NCI-H748 (cell line): ENCODE results near the gene ABLIM1.

Experiments used
- DNase-seq: peaks from one replicate; lab custom pipeline; 2025; ENCODE audit not compliant: unreplicated experiment; lab: John Stamatoyannopoulos, UW

ABLIM1 gene

GRCh38 chr10:114680543-114681117 lies 22.6 kb upstream of the ABLIM1 start:
- peak; percentile 7 for DNase-seq

DNA sequence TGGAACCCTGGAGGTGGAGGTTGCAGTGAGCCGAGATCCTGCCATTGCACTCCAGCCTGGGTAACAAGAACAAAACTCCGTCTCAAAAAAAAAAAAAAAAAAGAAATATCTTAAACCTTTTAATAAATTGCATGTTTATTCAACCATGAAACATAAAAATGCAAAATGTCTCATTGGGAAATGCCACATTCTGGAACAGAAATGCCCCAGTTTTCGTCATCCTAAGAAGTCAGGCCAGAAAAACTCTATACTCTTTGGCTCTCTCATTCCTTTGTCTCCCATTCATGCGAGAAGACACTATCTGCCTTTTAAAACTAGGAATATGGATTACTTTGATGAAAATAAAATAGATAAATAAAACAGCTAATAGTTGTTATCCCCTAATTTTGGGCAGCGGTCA lies 21.5 kb upstream of the ABLIM1 start:
- DNase-seq: no peak

DNA sequence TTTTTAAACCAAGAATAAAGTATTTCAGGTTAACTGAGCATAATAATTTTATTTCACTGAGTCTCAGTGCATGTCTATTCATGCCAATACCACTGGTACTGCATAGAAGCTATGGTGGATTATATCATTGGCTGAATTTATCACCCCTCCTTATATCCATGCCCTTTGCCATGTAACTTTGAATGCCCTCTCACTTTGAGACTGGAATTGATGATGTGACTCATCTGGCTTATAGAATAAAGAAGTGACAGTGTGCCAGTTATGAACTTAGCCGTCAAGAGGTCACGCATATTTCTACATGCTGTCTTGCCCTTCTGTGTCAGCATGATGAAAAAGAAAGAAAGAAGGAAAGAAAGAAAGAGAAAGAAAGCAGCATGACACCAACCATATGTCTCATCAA lies 20.7 kb upstream of the ABLIM1 start:
- DNase-seq: no peak

DNA sequence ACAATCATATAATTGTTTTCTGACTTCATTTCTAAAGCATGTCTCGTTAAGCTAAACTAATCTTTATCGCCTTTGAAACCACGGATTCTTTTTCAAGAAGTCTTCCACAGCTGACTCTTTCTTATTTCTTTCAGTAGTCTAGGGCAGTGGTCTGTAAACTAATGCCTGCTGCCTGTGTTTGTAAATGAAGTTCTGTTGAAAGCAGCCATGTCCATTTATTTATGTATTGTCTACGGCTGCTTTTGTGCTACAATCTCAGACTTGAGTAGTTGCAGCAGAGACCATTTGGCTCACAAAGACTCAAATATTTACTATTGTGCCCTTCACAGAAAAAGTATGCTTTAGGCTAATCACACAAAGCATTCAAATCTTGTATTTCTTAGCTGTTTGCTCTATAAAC lies 20.3 kb upstream of the ABLIM1 start:
- no peak for DNase-seq

DNA sequence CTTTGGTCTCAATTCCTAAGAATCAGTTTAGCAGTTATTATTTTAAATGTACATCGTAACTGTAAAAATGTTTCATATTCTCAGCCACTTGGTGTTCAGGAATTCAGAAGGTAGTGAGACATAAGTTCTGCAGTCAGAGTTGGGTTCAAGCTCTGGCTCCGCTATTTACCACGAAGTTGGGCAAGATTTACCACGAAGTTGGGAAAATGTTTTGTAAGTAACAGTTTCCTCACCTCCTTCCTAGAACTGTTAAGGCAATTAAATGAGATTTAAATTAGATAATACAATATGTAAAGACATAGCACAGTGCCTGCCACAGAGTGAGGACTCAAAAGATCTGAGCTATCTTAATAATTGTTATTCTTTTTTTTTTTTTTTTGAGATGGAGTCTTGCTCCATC lies 16.3 kb upstream of the ABLIM1 start:
- DNase-seq: no peak

DNA sequence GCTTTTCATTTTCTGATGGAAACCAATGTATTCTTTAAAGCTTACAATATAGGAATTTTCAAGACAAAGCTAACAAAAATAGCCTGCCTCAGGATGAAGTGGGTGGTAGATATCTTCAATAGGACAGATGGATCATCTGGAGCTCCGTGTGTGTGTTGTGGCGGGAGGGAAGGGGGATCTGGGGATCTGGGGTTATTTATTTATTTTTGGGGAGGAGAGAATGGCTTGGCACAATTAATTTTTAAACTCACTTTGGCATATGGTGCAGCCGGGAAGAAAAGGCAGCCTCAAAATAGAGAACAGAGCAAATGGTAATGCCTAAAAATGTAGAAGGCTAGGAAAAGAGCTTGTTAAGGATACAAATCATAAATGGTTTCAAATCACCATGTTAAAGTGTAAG lies 11.6 kb upstream of the ABLIM1 start:
- no peak for DNase-seq

GRCh38 chr10:114668375-114669080 lies 10.5 kb upstream of the ABLIM1 start:
- DNase-seq: no peak

GRCh38 chr10:114665873-114666272 lies 7.8 kb upstream of the ABLIM1 start:
- no peak for DNase-seq

DNA sequence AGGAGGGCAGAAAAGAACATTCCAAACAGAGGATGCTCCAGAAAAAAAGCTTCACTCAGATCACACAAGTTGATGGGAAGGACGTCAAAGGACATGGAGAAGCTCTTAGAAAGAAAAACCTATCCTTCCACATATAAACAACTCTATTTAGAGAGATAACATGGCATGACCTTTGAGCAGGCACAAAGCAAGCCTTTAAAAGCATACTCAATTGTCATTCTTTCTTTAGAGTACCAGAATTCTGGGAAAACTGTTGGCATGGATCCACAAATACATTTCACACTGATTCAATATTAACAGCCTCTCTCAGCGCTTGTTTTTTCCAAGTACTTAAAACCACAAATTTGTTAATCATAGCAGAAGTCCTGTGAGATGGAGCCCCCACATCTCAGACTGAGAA lies 7.3 kb upstream of the ABLIM1 start:
- peak; percentile 8 for DNase-seq

DNA sequence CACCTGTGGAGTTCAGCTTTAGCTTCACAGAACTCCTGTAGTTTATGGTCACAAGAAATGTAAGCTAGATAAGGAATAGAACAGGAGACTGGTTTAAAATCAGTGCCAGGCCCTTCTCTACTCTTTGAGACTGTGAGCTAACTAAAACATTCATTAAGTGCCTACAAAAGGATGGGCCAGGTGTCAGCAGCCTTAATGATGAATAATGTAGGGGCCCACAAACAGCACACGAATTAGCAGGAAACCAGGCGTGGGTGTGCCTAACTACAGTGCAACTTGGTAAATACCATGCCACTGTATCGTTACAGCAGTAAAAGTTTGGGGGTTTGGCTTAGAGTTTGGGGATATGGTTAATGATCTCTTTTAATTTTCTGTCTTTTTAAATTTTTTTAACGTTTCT lies 6.1 kb upstream of the ABLIM1 start:
- DNase-seq: peak; percentile 1

GRCh38 chr10:114663626-114664025 lies 5.6 kb upstream of the ABLIM1 start:
- DNase-seq: no peak

DNA sequence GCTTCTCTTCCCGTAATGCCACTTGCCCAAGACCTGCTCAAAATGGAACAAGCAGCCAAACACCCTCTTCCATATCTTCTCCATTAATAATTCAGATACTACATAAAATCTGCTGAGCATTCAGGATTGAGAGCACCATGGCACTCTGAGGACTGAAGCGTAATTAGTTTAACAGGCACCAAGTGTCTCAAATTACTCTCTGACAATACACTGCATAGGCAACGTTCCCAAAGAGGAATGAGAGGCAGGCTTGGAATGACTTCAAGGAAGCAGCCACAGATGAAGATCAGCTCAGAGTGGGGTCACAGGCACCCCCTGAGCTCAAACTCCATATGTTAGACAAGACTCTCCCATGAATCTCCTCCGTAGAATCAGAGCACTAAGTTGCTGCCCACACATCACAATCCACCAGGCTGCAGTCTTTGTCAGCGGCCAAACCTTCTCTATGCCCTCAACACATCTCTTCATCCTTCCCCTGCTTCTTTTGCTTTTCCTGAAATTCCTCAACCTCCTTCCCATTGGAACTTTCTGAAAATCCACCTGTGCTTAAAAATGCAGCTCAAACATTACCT lies 4.7 kb upstream of the ABLIM1 start:
- peak; percentile 26 for DNase-seq

DNA sequence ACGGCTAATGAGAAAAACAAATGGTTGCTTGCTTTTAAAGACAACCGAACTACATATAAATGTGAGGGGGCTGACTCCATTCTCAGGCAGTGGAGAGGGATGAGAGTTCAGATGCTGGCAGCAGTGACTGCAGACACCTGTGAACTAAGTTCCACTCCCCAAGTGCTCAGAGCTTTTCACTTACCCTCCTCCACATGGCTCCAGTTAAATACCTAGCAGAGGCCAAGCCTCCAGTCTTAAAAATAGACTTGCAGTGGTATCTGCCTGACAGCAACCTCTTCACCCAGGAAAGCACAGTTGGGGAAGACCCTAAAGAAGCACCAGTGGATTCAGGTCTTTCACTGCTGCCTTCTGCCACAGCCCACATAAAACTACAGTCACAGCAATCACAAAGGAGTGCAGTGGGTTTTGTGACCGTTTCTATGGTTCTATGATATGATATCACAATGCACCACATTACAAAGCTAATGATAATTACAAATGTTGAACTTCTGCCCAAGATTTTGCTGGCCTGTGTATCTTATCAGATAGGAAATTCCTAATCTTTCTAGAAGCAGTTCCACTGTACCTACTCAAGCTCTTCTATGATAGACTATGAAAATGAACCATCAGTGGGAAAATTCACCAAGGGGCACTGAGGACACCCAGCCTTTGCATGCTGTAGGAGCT lies 3.3 kb upstream of the ABLIM1 start:
- DNase-seq: no peak

GRCh38 chr10:114655671-114656070 lies 2.4 kb downstream of the ABLIM1 start:
- DNase-seq: no peak

- no peak for DNase-seq
Measured at GRCh38 chr10:114654822-114655575, 3.1 kb downstream of the ABLIM1 start.

DNA sequence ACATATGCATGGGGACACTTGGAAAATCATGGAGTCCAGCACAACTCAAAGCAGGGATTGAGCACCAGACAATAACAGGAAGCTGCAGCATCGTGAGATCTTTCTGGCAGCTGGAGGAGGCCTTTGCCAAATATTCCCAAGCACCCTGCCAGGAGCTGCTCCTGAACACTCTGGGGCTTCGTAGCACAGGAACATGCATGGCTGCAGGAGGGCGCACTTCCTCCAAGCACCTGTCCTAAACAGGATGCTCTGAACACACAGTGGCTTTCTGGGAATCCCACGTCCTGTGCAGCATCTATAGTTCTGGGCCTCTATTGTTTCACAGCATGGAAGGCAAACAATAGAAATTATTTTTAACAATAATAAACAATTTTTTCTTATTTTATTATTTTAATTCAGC lies 4.1 kb downstream of the ABLIM1 start:
- peak; percentile 1 for DNase-seq

GRCh38 chr10:114652402-114653368 lies 5.4 kb downstream of the ABLIM1 start:
- DNase-seq: no peak

- DNase-seq: no peak
Measured at GRCh38 chr10:114650831-114651230, 7.2 kb downstream of the ABLIM1 start.

- DNase-seq: no peak
Measured at GRCh38 chr10:114650266-114650665, 7.8 kb downstream of the ABLIM1 start.

GRCh38 chr10:114649217-114649903 lies 8.7 kb downstream of the ABLIM1 start:
- no peak for DNase-seq
